Measurements from ENCODE around the gene MTHFD1.

Gene MTHFD1

GRCh38 chr14:64407329-64407728 is 19.2 kb downstream of the MTHFD1 start:
- no peak for DNase-seq (ENCODE audit: low spot score)

DNA sequence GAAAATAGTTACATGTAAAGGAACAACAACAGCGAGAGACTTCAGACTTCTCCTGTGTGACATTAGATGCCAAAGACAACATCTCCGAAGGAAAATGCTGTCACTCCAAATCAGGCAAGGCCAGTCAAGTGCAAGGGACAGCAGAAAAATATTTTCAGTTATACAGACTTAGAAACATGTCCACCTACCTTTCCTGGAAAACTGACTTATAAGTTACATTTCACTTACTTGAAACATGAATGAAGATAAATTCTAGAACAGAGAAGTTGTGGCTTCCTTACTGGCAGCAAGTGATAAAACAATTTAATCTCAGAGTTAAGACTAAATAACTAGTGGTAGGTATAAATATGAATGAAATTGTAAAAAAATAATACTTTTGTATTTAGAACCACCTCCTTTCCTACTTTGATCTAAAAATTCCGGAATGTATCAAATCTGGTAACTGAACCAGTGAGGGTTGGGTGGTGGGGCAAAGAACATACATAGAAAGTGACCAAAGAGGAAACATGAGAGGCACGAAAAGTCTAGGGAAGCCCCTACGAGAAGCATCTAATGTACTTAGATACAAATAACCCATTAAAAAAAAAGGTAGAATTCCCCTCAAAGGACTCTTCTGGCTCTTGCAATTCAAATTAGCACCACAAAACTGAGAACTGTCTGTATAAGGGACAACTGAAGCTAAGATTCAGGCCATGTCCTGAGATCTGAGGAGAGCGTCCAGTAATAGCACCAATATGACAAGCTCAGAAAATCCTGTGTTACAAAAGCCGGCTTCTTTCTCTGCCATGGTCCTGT is 21.2 kb downstream of the MTHFD1 start:
- no peak for DNase-seq (ENCODE audit: low spot score)

- DNase-seq (ENCODE audit: low spot score): peak; percentile 17
These were observed 22.1 kb downstream of the MTHFD1 start for GRCh38 chr14:64410084-64410774.

- DNase-seq (ENCODE audit: low spot score): no peak
These were observed 22.8 kb downstream of the MTHFD1 start for GRCh38 chr14:64411001-64411400.

GRCh38 chr14:64412237-64412636 is 24.1 kb downstream of the MTHFD1 start:
- DNase-seq (ENCODE audit: low spot score): no peak

GRCh38 chr14:64416348-64416932 is 28.3 kb downstream of the MTHFD1 start:
- no peak for DNase-seq (ENCODE audit: low spot score)

DNA sequence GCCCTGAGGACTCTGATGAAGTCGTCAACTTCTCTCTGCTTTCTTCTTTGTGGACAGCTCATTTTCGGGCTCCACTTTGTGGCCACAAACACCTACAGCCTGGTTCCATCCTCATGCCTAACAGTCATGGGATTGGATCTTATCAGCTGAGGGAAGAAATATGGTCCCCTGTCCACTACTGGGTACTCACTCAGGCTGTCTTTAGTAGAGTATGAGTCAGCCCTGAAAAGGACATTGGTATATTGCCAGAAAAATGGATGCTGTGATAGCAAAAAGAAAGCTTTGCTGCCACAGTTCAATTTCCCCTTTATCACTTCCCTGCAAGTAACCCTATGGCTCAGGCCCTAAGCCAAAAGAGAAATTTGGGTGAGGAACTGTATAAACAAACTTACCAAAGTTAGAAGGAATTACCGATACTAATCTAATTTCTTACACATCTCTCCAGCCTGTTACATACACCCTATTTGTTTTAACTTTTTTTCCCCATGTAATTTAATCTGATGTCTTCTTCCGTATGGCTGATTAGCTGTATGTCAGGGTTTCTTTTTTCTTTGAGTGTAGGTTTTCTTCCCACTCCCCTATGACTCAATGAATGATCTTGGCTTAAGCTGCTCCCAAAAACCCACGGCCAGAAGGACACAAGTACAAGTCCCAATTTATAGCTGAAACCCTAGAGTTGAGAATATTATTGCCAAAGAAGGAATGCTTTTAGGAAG is 29.1 kb downstream of the MTHFD1 start:
- no peak for DNase-seq (ENCODE audit: low spot score)

DNA sequence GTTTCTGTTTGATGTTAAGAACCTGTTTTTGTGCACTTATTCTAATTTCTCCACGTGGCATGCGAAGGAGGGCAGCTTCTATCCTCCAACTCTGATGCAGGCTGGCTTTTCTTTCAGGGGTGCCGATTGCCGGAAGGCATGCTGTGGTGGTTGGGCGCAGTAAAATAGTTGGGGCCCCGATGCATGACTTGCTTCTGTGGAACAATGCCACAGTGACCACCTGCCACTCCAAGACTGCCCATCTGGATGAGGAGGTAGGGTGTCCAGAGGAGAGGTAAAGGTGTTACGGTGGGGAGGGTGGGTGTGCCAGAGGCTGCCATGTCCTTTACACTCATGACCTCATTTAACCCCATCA is 29.6 kb downstream of the MTHFD1 start:
- DNase-seq (ENCODE audit: low spot score): no peak

DNA sequence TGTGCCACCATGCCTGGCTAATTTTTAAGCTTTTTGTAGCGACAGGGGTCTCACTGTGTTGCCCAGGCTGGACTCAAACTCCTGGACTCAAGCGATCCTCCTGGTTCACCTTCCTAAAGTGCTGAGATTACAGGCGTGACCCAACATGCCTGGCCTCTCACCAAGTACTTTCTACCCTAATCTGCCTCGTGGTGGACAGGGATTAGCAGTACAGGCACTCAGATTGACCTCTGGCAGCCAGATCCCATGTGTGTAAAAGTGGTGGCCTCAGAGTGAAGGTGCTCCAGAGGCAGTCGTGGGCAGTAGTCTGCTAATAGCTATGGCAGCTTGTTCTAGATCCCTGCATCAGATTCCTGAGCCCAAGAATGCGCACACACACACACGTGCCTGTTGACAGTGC is 30.9 kb downstream of the MTHFD1 start:
- DNase-seq (ENCODE audit: low spot score): no peak

- DNase-seq (ENCODE audit: low spot score): no peak
These were observed 33.0 kb downstream of the MTHFD1 start for GRCh38 chr14:64421166-64421565.

GRCh38 chr14:64422005-64422404 is 33.9 kb downstream of the MTHFD1 start:
- no peak for DNase-seq (ENCODE audit: low spot score)

DNA sequence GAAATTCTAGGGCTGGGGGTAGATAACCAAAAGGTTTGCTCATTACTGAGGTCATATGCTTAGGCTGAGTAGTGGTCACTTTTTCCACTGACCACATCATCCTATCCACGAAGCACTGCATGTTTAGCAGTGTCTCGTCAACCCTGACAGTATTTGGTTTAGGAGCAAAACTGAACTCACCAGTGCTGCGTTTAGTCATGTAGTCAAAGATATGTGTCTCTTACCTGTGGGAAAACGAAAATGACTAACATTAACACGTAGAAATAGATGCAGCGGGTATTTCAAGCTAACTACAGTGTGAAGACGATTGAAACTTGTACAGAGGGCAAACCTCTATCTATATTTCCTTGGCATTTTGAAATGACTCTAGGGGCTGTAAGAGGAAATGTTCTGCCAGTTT is 34.6 kb downstream of the MTHFD1 start:
- no peak for DNase-seq (ENCODE audit: low spot score)

GRCh38 chr14:64423987-64424386 is 35.8 kb downstream of the MTHFD1 start:
- DNase-seq (ENCODE audit: low spot score): no peak

- DNase-seq (ENCODE audit: low spot score): no peak
These were observed 46.4 kb downstream of the MTHFD1 start for GRCh38 chr14:64434528-64434927.

DNA sequence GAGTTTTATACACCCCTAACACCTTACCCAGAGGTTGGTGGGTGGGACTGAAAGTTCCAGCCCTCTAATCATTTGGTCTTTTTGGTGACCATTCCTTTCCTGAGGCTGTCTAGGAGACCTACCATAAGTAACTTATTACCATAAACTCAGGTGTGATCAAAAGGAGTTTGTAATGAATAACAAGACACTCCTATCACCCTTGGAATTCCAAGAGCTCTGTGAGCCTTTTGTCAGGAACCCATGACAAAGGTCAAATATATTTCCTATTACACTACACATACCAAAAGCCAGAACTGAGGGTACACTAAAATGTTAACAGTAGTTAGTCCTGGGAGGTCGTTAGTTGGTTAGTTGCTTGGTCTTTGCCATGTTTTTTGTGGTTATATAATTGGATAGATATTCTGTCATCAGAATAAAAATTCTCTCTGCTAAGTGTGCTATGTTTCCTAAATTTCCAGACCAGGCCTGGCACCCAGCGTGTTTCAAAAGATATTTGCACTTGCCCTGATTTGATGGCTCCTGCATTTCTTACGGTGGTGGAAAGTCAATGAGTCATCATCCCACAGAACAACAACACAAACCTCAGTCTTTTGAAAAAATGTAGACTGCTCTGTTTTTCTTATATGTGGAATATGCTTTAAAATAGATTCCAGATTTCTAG is 50.2 kb downstream of the MTHFD1 start:
- DNase-seq (ENCODE audit: low spot score): no peak

GRCh38 chr14:64439141-64439540 is 51.0 kb downstream of the MTHFD1 start:
- no peak for DNase-seq (ENCODE audit: low spot score)

- DNase-seq (ENCODE audit: low spot score): no peak
These were observed 52.3 kb downstream of the MTHFD1 start for GRCh38 chr14:64440494-64440893.

GRCh38 chr14:64442300-64442988 is 54.3 kb downstream of the MTHFD1 start:
- DNase-seq (ENCODE audit: low spot score): no peak

DNA sequence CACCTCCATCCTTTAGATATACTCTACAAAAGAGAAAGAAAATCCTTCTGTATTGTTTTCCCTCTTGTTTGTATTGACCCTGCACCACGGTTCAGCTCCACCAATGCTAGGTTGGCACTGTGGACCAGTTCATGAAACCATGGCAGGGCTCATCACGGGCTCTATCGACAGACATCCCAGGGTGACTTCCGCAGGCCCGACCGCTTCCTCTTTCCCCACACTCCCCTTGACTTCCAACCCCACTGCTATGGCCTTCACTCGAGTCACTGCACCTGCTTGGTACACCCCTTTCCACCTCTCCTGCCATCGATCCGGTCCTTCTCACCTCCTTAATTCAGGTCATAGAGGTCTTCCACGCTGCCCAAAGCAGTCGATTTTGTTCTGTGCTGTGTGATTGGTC is 56.0 kb downstream of the MTHFD1 start:
- DNase-seq (ENCODE audit: low spot score): no peak

DNA sequence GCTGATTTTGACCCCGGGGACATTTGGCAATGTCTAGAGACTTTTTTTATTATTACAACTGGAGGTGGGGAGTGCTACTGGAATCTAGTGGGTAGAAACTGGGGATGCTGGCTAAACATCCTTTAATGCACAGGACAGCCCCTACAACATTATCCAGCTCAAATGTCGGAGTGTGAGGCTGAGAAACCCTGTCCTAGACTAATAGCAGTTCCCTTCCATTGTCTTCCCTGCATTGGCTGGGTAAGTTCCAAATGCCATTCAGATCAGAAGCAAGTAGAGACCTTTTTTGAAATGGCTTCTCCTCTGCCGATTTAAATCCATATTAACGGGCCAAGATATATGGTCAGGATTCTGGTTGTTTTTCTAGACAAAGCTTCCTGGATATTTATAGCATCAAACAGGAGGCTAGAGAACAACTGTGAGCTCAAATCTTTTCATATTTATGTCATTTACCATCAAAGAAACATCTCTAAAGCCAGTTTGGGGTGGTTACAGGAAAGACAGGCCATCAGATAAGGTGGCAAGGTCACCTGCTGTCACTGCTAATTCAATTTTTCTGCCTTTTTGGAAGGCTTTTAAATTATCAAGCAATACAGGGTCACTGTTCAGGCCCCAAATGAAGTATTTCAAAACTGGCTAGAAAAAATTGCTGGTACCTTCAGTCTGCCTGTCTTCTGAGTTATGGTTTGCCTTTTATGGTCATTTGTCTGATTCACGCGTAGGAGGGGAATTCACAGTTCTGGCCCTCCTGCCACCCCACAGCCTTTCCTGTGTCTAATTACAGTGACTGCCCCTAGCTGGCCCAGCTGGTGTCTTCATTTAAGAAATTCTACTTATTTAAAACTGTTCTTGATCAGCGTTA is 57.1 kb downstream of the MTHFD1 start:
- DNase-seq (ENCODE audit: low spot score): no peak

All from HuH-7 (cell line).